GM10266 (cell line): ENCODE results near the gene KCNQ1OT1.

Source experiments
- DNase-seq: peaks from one replicate; pipeline ENCODE4 v3.0.0; 2012; ENCODE audit errors: extremely low spot score
- CTCF ChIP-seq: IDR thresholded peaks from 2 replicates; pipeline ENCODE4 v1.5.1; 2012; ENCODE audit warnings: mild to moderate bottlenecking, low read depth; ENCODE audit not compliant: control insufficient read depth, insufficient read depth; ENCODE audit errors: missing control alignments

The KCNQ1OT1 gene

DNA sequence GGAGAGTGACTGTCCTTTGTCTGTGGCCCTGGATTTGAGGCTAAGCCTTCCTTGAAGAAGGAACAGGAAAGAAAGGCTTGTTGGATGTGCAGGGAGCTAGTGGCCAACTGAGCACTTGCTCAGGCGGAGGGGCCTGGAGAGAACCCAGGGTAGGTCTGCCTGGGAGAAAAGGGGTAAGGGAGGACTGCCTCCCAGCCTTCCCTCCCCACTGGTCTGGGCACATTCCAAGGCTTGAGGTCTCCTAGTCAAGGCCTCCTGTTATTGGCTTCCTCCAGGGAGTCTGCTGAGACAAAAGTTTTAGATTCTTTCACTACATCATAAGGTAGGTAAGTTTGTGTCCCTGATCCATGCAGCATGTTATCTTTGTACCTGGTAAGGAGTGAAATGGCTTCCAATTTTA is 15.2 kb downstream of the KCNQ1OT1 start:
- no peak for DNase-seq

GRCh38 chr11:2683806-2684205 is 16.0 kb downstream of the KCNQ1OT1 start:
- TF ChIP-seq CTCF = no peak
- DNase-seq = no peak

More for the DNA sequence above, 15.2 kb downstream of the KCNQ1OT1 start:
- no peak for TF ChIP-seq CTCF

GRCh38 chr11:2681408-2682145 is 18.2 kb downstream of the KCNQ1OT1 start:
- DNase-seq = no peak
- no peak for TF ChIP-seq CTCF

GRCh38 chr11:2679011-2679676 is 20.6 kb downstream of the KCNQ1OT1 start:
- TF ChIP-seq CTCF = no peak
- no peak for DNase-seq

GRCh38 chr11:2678396-2678795 is 21.4 kb downstream of the KCNQ1OT1 start:
- DNase-seq = no peak
- TF ChIP-seq CTCF = no peak

- TF ChIP-seq CTCF = no peak
- DNase-seq = no peak
Observed at GRCh38 chr11:2677127-2677526, 22.7 kb downstream of the KCNQ1OT1 start.

- DNase-seq = no peak
- TF ChIP-seq CTCF = no peak
Observed at GRCh38 chr11:2675540-2675939, 24.3 kb downstream of the KCNQ1OT1 start.
